ENCODE results near the gene LUZP2.

- no peak for TF ChIP-seq CTCF (IDR thresholded peaks at IDR 0.05; ENCODE audit: control extremely low read depth in 1 of 3, insufficient read depth in 1 of 3, low read depth in 1 of 3, low read length in 3 of 3)
- TF ChIP-seq EZH2 (IDR thresholded peaks at IDR 0.05; ENCODE audit: low read depth, low read length, severe bottlenecking): no peak
- no peak for TF ChIP-seq EP300 (IDR thresholded peaks at IDR 0.05; ENCODE audit: borderline replicate concordance in 1 of 2, low read depth in 2 of 2, low read length in 2 of 2)
- no peak for TF ChIP-seq SUZ12 (IDR thresholded peaks at IDR 0.05; ENCODE audit: low read length)
- TF ChIP-seq FOSL1 (IDR thresholded peaks at IDR 0.05; ENCODE audit: insufficient read depth, low read depth, low read length): no peak
- no peak for TF ChIP-seq KDM1A (IDR thresholded peaks at IDR 0.05; ENCODE audit: borderline replicate concordance, low read length)
- TF ChIP-seq KDM5A (IDR thresholded peaks at IDR 0.05; ENCODE audit: low read length): no peak
- no peak for TF ChIP-seq YY1 (IDR thresholded peaks at IDR 0.05; ENCODE audit: low read depth, low read length)
- no peak for TF ChIP-seq GTF2F1 (IDR thresholded peaks at IDR 0.05; ENCODE audit: borderline replicate concordance, low read depth, low read length)
- no peak for TF ChIP-seq TEAD4 (IDR thresholded peaks at IDR 0.05; ENCODE audit: low read depth, low read length)
- no peak for TF ChIP-seq POLR2AphosphoS5 (IDR thresholded peaks at IDR 0.05; ENCODE audit: low read depth, low read length)
- TF ChIP-seq USF2 (IDR thresholded peaks at IDR 0.05; ENCODE audit: low read length): no peak
These were observed 137.8 kb downstream of the LUZP2 start for GRCh38 chr11:24634606-24635160.

Measured in H1 (cell line).